ENCODE results near the gene ZDHHC22. TPM values are rescaled to one million over a fixed set of nuclear protein-coding genes. Genes with fewer than 3 reads are reported as not detected.

ZDHHC22 gene
- polyA plus RNA-seq, 3 donors, result 0.42 to 0.79 (median 0.55) TPM

GRCh38 chr14:77092676-77093075, 48.9 kb downstream of the ZDHHC22 start:
- DNase-seq (ENCODE audit: extremely low read depth in 1 of 11, low read depth in 9 of 11, low spot score in 4 of 11), result no peak

GRCh38 chr14:77091518-77091917, 50.1 kb downstream of the ZDHHC22 start:
- DNase-seq (ENCODE audit: extremely low read depth in 1 of 11, low read depth in 9 of 11, low spot score in 4 of 11), result no peak

- DNase-seq (ENCODE audit: extremely low read depth in 1 of 11, low read depth in 9 of 11, low spot score in 4 of 11), result no peak
These were observed 52.9 kb downstream of the ZDHHC22 start for GRCh38 chr14:77088645-77089044.

GRCh38 chr14:77088219-77088618, 53.4 kb downstream of the ZDHHC22 start:
- DNase-seq (ENCODE audit: extremely low read depth in 1 of 11, low read depth in 9 of 11, low spot score in 4 of 11), result peak in 4 of 11 donors; percentile 59 to 79 (median 72)

- DNase-seq (ENCODE audit: extremely low read depth in 1 of 11, low read depth in 9 of 11, low spot score in 4 of 11), result no peak
These were observed 54.0 kb downstream of the ZDHHC22 start for GRCh38 chr14:77087631-77088030.

- no peak for DNase-seq (ENCODE audit: extremely low read depth in 1 of 11, low read depth in 9 of 11, low spot score in 4 of 11)
These were observed 54.6 kb downstream of the ZDHHC22 start for GRCh38 chr14:77086951-77087350.

GRCh38 chr14:77086017-77086727, 55.4 kb downstream of the ZDHHC22 start:
- DNase-seq (ENCODE audit: extremely low read depth in 1 of 11, low read depth in 9 of 11, low spot score in 4 of 11), result no peak

GRCh38 chr14:77085538-77085937, 56.1 kb downstream of the ZDHHC22 start:
- no peak for DNase-seq (ENCODE audit: extremely low read depth in 1 of 11, low read depth in 9 of 11, low spot score in 4 of 11)

GRCh38 chr14:77084985-77085384, 56.6 kb downstream of the ZDHHC22 start:
- DNase-seq (ENCODE audit: extremely low read depth in 1 of 11, low read depth in 9 of 11, low spot score in 4 of 11), result no peak

- DNase-seq (ENCODE audit: extremely low read depth in 1 of 11, low read depth in 9 of 11, low spot score in 4 of 11), result no peak
These were observed 58.5 kb downstream of the ZDHHC22 start for GRCh38 chr14:77083082-77083481.

- no peak for DNase-seq (ENCODE audit: extremely low read depth in 1 of 11, low read depth in 9 of 11, low spot score in 4 of 11)
These were observed 59.2 kb downstream of the ZDHHC22 start for GRCh38 chr14:77082356-77082755.

Other genes with a start within 250 kb of the ZDHHC22 start
- gene IRF2BPL, start 113.1 kb downstream of the ZDHHC22 start, polyA plus RNA-seq (ENCODE audit: insufficient read length in 3 of 3), result 10 to 100 TPM; 50.3 to 62.4 (median 52.7) TPM
- 10 to 100 TPM; 21.8 to 29.0 (median 26.0) TPM for gene CIPC, start 43.5 kb downstream of the ZDHHC22 start, polyA plus RNA-seq (ENCODE audit: insufficient read length in 3 of 3)
- gene TMEM63C, start 40.0 kb upstream of the ZDHHC22 start, polyA plus RNA-seq (ENCODE audit: insufficient read length in 3 of 3), result 1 to 10 TPM in 1 of 3 donors, under 1 TPM in 2; 0.57 to 1.1 (median 0.81) TPM
- not detected for gene NGB, start 129.4 kb upstream of the ZDHHC22 start, polyA plus RNA-seq (ENCODE audit: insufficient read length in 3 of 3)
- gene POMT2, start 179.1 kb upstream of the ZDHHC22 start, polyA plus RNA-seq (ENCODE audit: insufficient read length in 3 of 3), result 10 to 100 TPM; 41.6 to 47.0 (median 41.7) TPM
- gene GSTZ1, start 179.2 kb upstream of the ZDHHC22 start, polyA plus RNA-seq (ENCODE audit: insufficient read length in 3 of 3), result 10 to 100 TPM; 27.6 to 34.4 (median 29.7) TPM
- 10 to 100 TPM; 20.0 to 25.4 (median 23.6) TPM for gene TMED8, start 235.3 kb upstream of the ZDHHC22 start, polyA plus RNA-seq (ENCODE audit: insufficient read length in 3 of 3)
- 10 to 100 TPM in 1 of 3 donors, 1 to 10 TPM in 2; 7.6 to 10.3 (median 9.0) TPM for gene SAMD15, start 235.6 kb upstream of the ZDHHC22 start, polyA plus RNA-seq (ENCODE audit: insufficient read length in 3 of 3)